Gastrocnemius medialis (tissue), 4 donors: ENCODE data around the gene GALNT18. TPM values are rescaled to one million over a fixed set of nuclear protein-coding genes. Genes with fewer than 3 reads are reported as not detected.

Experiments
- ATAC-seq, 2 donors: fragments of 150-250 bp; one replicate each; pipeline ENCODE4 v1.9.1; 2016
- DNase-seq, 2 donors: peaks; one replicate each; pipeline ENCODE4 v3.0.0-alpha.2; 2019
- H3K27ac ChIP-seq, 4 donors: fragments of 200-600 bp; sonication (generic); 1 replicate in 1 of 4; 2 replicates in 3 of 4; pipeline ENCODE4 v1.5.1; 2016 to 2018; ENCODE audit warnings: mild to moderate bottlenecking in 2 of 4, moderate library complexity in 1 of 4
- H3K27me3 ChIP-seq, 3 donors: fragments of 200-600 bp; sonication (generic) in 2 of 3; 1 replicate in 1 of 3; 2 replicates in 2 of 3; pipeline versions ENCODE4 v1.5.1 to v1.6.0; 2016 to 2019; ENCODE audit warnings: mild to moderate bottlenecking in 1 of 3, moderate library complexity in 1 of 3
- H3K36me3 ChIP-seq, 2 donors: fragments of 200-600 bp; sonication (generic) in 1 of 2; one replicate each; pipeline ENCODE4 v1.5.1; 2017 to 2018
- H3K4me1 ChIP-seq, 2 donors: fragments of 200-600 bp; sonication (generic) in 1 of 2; one replicate each; pipeline ENCODE4 v1.5.1; 2016 to 2017; ENCODE audit warnings: mild to moderate bottlenecking in 2 of 2
- H3K4me3 ChIP-seq, 4 donors: fragments of 200-600 bp; sonication (generic) in 3 of 4; 1 replicate in 1 of 4; 2 replicates in 3 of 4; pipeline ENCODE4 v1.5.1; 2016 to 2019; ENCODE audit warnings: mild to moderate bottlenecking in 2 of 4
- H3K9me3 ChIP-seq, 3 donors: fragments of 200-600 bp; sonication (generic) in 2 of 3; 1 replicate in 1 of 3; 2 replicates in 2 of 3; pipeline ENCODE4 v1.5.1; 2016 to 2019
- CTCF ChIP-seq, 5 experiments: fragments of 450-650 bp in 3 of 5; fragments of 200-600 bp in 2 of 5; sonication (generic) in 2 of 5; IDR thresholded peaks in 4 of 5; conservative IDR thresholded peaks in 1 of 5; 1 replicate in 4 of 5; 2 replicates in 1 of 5; pipeline ENCODE4 v1.5.1; 2016 to 2019; ENCODE audit warnings: antibody characterized with exemption in 5 of 5, mild to moderate bottlenecking in 3 of 5, moderate library complexity in 3 of 5
- POLR2A ChIP-seq, 2 donors: fragments of 450-650 bp; IDR thresholded peaks; one replicate each; pipeline ENCODE4 v1.6.1; 2017; ENCODE audit warnings: antibody characterized with exemption in 2 of 2, mild to moderate bottlenecking in 2 of 2, moderate library complexity in 2 of 2
- in situ Hi-C, 4 donors: fragments of 200-750 bp; cut with MboI; loops; one replicate each; pipeline versions ENCODE4 v1.15.0 to v1.8.0; 2017; ENCODE audit warnings: low sequenced_read_pairs in 4 of 4
- intact Hi-C: fragments of 100-400 bp; cut with DNase I; formaldehyde crosslinking; loops from one replicate; pipeline ENCODE4 v1.15.1; 2023; ENCODE audit warnings: low total_unique reads
- total RNA-seq, 4 donors: library from RNA; depleted of rRNA; stranded (reverse); fragments of >200 nt; gene quantifications; one replicate each; pipeline versions ENCODE4 v1.1.0 to v1.2.3, GENCODE V29; 2016

Gene GALNT18
- total RNA-seq, 4 donors from 2014 or later: 10.5 to 29.2 (median 11.2) TPM

- H3K27ac ChIP-seq: peak overlapping the region in 2 of 4 donors; percentile 78 to 88
- DNase-seq: no peak
- TF ChIP-seq POLR2A (IDR thresholded peaks at IDR 0.05) (no peak), CTCF (IDR thresholded peaks at IDR 0.05 in 4 of 5, conservative IDR thresholded peaks at IDR 0.05 in 1 of 5) (no peak)
- no peaks in the 10 kb centered on the region for H3K36me3 ChIP-seq
- intact Hi-C loops (no loop called here), in situ Hi-C loops (no loop called here)
- no peak for ATAC-seq
- peaks cover 22 to 31% of the 10 kb centered on the region in 2 donors for H3K4me1 ChIP-seq
- no peaks in the 10 kb centered on the region for H3K27me3 ChIP-seq
- H3K4me3 ChIP-seq: peak overlapping the region in 3 of 4 donors; percentile 65 to 80 (median 73)
- no peaks in the 10 kb centered on the region for H3K9me3 ChIP-seq
Measured at GRCh38 chr11:11618973-11619435, 2.8 kb downstream of the GALNT18 start.

GRCh38 chr11:11615086-11615485 lies 6.7 kb downstream of the GALNT18 start:
- Histone ChIP-seq H3K9me3 (no peaks in the 10 kb centered on the region), H3K27me3 (no peaks in the 10 kb centered on the region), H3K4me1 (peaks cover 10 to 32% of the 10 kb centered on the region in 2 donors), H3K27ac (no peak overlapping the region), H3K4me3 (no peak overlapping the region), H3K36me3 (no peaks in the 10 kb centered on the region)
- ATAC-seq: no peak
- no peak for DNase-seq
- in situ Hi-C loops: no loop called here
- TF ChIP-seq POLR2A (IDR thresholded peaks at IDR 0.05) (no peak), CTCF (IDR thresholded peaks at IDR 0.05 in 4 of 5, conservative IDR thresholded peaks at IDR 0.05 in 1 of 5) (no peak)
- intact Hi-C loops: no loop called here

- TF ChIP-seq POLR2A (IDR thresholded peaks at IDR 0.05) (no peak), CTCF (IDR thresholded peaks at IDR 0.05 in 4 of 5, conservative IDR thresholded peaks at IDR 0.05 in 1 of 5) (no peak)
- Histone ChIP-seq H3K4me3 (no peak overlapping the region), H3K36me3 (no peaks in the 10 kb centered on the region), H3K27ac (no peak overlapping the region), H3K4me1 (peaks cover 20 to 26% of the 10 kb centered on the region in 2 donors), H3K27me3 (no peaks in the 10 kb centered on the region), H3K9me3 (no peaks in the 10 kb centered on the region)
- intact Hi-C loops (no loop called here), in situ Hi-C loops (no loop called here)
- no peak for DNase-seq
- no peak for ATAC-seq
Measured at GRCh38 chr11:11612439-11612838, 9.4 kb downstream of the GALNT18 start.

GRCh38 chr11:11611381-11611780 lies 10.4 kb downstream of the GALNT18 start:
- no peak for DNase-seq
- Histone ChIP-seq H3K27me3 (no peaks in the 10 kb centered on the region), H3K27ac (peak overlapping the region in 1 of 4 donors; percentile 41), H3K4me3 (no peak overlapping the region), H3K9me3 (no peaks in the 10 kb centered on the region), H3K36me3 (no peaks in the 10 kb centered on the region), H3K4me1 (peaks cover 20 to 29% of the 10 kb centered on the region in 2 donors)
- in situ Hi-C loops (no loop called here), intact Hi-C loops (no loop called here)
- ATAC-seq: peak; percentile 58 to 75
- no peak for TF ChIP-seq CTCF (IDR thresholded peaks at IDR 0.05 in 4 of 5, conservative IDR thresholded peaks at IDR 0.05 in 1 of 5)
- no peak for TF ChIP-seq POLR2A (IDR thresholded peaks at IDR 0.05)

GRCh38 chr11:11608783-11609232 lies 13.0 kb downstream of the GALNT18 start:
- peaks cover 16 to 20% of the 10 kb centered on the region in 2 donors for H3K4me1 ChIP-seq
- no peak for ATAC-seq

More at GRCh38 chr11:11608783-11609232, 13.0 kb downstream of the GALNT18 start:
- Histone ChIP-seq H3K36me3 (no peaks in the 10 kb centered on the region), H3K4me3 (no peak overlapping the region), H3K27ac (no peak overlapping the region), H3K27me3 (no peaks in the 10 kb centered on the region), H3K9me3 (no peaks in the 10 kb centered on the region)
- in situ Hi-C loops: no loop called here
- intact Hi-C loops: no loop called here
- no peak for DNase-seq
- TF ChIP-seq CTCF (IDR thresholded peaks at IDR 0.05 in 4 of 5, conservative IDR thresholded peaks at IDR 0.05 in 1 of 5): no peak
- TF ChIP-seq POLR2A (IDR thresholded peaks at IDR 0.05): no peak
